Astrocyte (in vitro differentiated cells and primary cell): ENCODE results near the gene GREB1L. TPM values are rescaled to one million over a fixed set of nuclear protein-coding genes. Genes with fewer than 3 reads are reported as not detected.

Experiments
- DNase-seq: peaks from one replicate; pipeline ENCODE4 v3.0.0-alpha.2; 2010; ENCODE audit warnings: low read depth
- FAIRE-seq: peaks from 2 replicates; lab custom pipeline; 2011; peaks lifted over from hg19 to GRCh38; lab: Jason Lieb, UNC
- H2AFZ ChIP-seq: 2 replicates; pipeline ENCODE4 v1.6.0; 2012; ENCODE audit warnings: low read depth, low read length, inconsistent platforms
- H3K27ac ChIP-seq: 2 replicates; pipeline ENCODE4 v1.5.1; 2011; ENCODE audit warnings: low read depth, low read length, inconsistent platforms
- H3K27me3 ChIP-seq: 2 replicates; pipeline ENCODE4 v1.6.0; 2011; ENCODE audit warnings: low read length, inconsistent platforms; ENCODE audit not compliant: insufficient read depth
- H3K36me3 ChIP-seq: 2 replicates; pipeline ENCODE4 v1.5.1; 2011; ENCODE audit warnings: low read length, inconsistent platforms; ENCODE audit not compliant: insufficient read depth
- H3K4me1 ChIP-seq: 2 replicates; pipeline ENCODE4 v1.5.1; 2011; ENCODE audit warnings: low read length, inconsistent platforms; ENCODE audit not compliant: insufficient read depth
- H3K4me2 ChIP-seq: 2 replicates; pipeline ENCODE4 v1.6.0; 2012; ENCODE audit warnings: low read length, inconsistent platforms
- H3K4me3 ChIP-seq: 2 replicates; pipeline ENCODE4 v1.5.1; 2011; ENCODE audit warnings: low read depth, mild to moderate bottlenecking, low read length, inconsistent platforms; ENCODE audit not compliant: insufficient read depth
- H3K79me2 ChIP-seq: 2 replicates; pipeline ENCODE4 v1.6.0; 2012; ENCODE audit warnings: mild to moderate bottlenecking, low read length, inconsistent platforms; ENCODE audit not compliant: insufficient read depth
- H3K9ac ChIP-seq: 2 replicates; pipeline ENCODE4 v1.6.0; 2012; ENCODE audit warnings: mild to moderate bottlenecking, low read length, inconsistent platforms
- H3K9me3 ChIP-seq: 2 replicates; pipeline ENCODE4 v1.5.1; 2012; ENCODE audit warnings: low read depth, mild to moderate bottlenecking, low read length, inconsistent platforms; ENCODE audit not compliant: insufficient read depth
- H4K20me1 ChIP-seq: 2 replicates; pipeline ENCODE4 v1.6.0; 2012; ENCODE audit warnings: low read length, inconsistent platforms; ENCODE audit not compliant: insufficient read depth
- H3K27ac Mint-ChIP-seq: one replicate; pipeline ENCODE4 v1.8.0; 2021; ENCODE audit warnings: mild to moderate bottlenecking, mixed read lengths; ENCODE audit not compliant: unreplicated experiment
- H3K27me3 Mint-ChIP-seq: one replicate; pipeline ENCODE4 v1.8.0; 2021; ENCODE audit warnings: low read depth, mixed read lengths; ENCODE audit not compliant: unreplicated experiment
- H3K36me3 Mint-ChIP-seq: one replicate; pipeline ENCODE4 v1.8.0; 2021; ENCODE audit warnings: low read depth, mixed read lengths; ENCODE audit not compliant: unreplicated experiment
- H3K4me1 Mint-ChIP-seq: one replicate; pipeline ENCODE4 v1.8.0; 2021; ENCODE audit warnings: low read depth, mixed read lengths; ENCODE audit not compliant: unreplicated experiment
- H3K4me3 Mint-ChIP-seq: one replicate; pipeline ENCODE4 v1.8.0; 2021; ENCODE audit warnings: mild to moderate bottlenecking, moderate library complexity, mixed read lengths; ENCODE audit not compliant: unreplicated experiment
- H3K9me3 Mint-ChIP-seq: one replicate; pipeline ENCODE4 v1.8.0; 2021; ENCODE audit warnings: mild to moderate bottlenecking, mixed read lengths; ENCODE audit not compliant: unreplicated experiment
- EZH2 ChIP-seq: IDR thresholded peaks from 2 replicates; pipeline ENCODE4 v1.6.1; 2012; ENCODE audit warnings: mild to moderate bottlenecking, low read length, inconsistent platforms; ENCODE audit not compliant: insufficient read depth
- total RNA-seq: library from RNA; stranded (reverse); gene quantifications from 2 replicates; pipeline ENCODE4 v1.2.1, GENCODE V29; 2021
- TF ChIP-seq, protein P1 (sequence below): IDR thresholded peaks from 2 replicates; pipeline ENCODE4 v1.5.1; 2011; ENCODE audit warnings: low read depth, mild to moderate bottlenecking, inconsistent platforms, low read length, moderate library complexity; ENCODE audit not compliant: insufficient read depth

GREB1L gene
- total RNA-seq, 1 donor from 2014 or later: 16.2 TPM

GRCh38 chr18:21194871-21195771 is 46.9 kb upstream of the GREB1L start:
- Histone ChIP-seq H3K4me3 (no peak overlapping the region), H3K79me2 (no peaks in the 10 kb centered on the region), H3K27ac (no peak overlapping the region), H3K4me1 (peaks cover 6% of the 10 kb centered on the region), H3K4me2 (peak overlapping the region; percentile 32), H3K9ac (no peak overlapping the region), H3K36me3 (no peaks in the 10 kb centered on the region), H3K9me3 (no peaks in the 10 kb centered on the region), H2AFZ (peak overlapping the region; percentile 6), H4K20me1 (no peaks in the 10 kb centered on the region), H3K27me3 (no peaks in the 10 kb centered on the region)
- DNase-seq: peak; percentile 36
- Mint-ChIP-seq H3K27ac (no peak overlapping the region), H3K27me3 (no peaks in the 10 kb centered on the region), H3K36me3 (no peaks in the 10 kb centered on the region), H3K9me3 (no peaks in the 10 kb centered on the region), H3K4me3 (no peak overlapping the region), H3K4me1 (no peaks in the 10 kb centered on the region)
- peak; percentile 86 for FAIRE-seq
- TF ChIP-seq, protein P1, sequence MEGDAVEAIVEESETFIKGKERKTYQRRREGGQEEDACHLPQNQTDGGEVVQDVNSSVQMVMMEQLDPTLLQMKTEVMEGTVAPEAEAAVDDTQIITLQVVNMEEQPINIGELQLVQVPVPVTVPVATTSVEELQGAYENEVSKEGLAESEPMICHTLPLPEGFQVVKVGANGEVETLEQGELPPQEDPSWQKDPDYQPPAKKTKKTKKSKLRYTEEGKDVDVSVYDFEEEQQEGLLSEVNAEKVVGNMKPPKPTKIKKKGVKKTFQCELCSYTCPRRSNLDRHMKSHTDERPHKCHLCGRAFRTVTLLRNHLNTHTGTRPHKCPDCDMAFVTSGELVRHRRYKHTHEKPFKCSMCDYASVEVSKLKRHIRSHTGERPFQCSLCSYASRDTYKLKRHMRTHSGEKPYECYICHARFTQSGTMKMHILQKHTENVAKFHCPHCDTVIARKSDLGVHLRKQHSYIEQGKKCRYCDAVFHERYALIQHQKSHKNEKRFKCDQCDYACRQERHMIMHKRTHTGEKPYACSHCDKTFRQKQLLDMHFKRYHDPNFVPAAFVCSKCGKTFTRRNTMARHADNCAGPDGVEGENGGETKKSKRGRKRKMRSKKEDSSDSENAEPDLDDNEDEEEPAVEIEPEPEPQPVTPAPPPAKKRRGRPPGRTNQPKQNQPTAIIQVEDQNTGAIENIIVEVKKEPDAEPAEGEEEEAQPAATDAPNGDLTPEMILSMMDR: peak; percentile 75
- no peak for TF ChIP-seq EZH2

- TF ChIP-seq, protein P1: no peak
- no peak for TF ChIP-seq EZH2
- no peaks in the 10 kb centered on the region for H3K9me3 Mint-ChIP-seq
These were observed 45.6 kb upstream of the GREB1L start for GRCh38 chr18:21196426-21196825.

DNA sequence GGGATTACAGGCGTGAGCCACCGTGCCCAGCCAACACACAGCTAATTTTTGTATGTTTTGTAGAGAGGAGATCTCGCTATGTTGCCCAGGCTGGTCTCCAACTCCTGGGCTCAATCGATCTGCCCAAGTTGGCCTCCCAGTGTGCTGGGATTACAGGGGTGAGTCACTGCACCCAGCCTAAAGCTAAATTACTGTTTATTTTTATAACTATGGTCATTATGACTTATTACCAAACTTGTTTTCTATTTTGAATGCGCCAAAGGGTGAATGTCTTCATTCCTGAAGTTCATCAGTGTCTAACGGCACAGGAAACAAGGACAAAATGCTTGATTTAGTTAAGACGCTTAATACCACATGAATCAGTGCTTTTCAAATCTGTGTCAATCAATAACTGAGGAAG is 38.9 kb upstream of the GREB1L start:
- no peak overlapping the region for H3K9ac ChIP-seq
- H3K9me3 Mint-ChIP-seq: no peaks in the 10 kb centered on the region
- H3K27me3 Mint-ChIP-seq: no peaks in the 10 kb centered on the region
- no peak for DNase-seq
- no peaks in the 10 kb centered on the region for H3K27me3 ChIP-seq
- no peaks in the 10 kb centered on the region for H4K20me1 ChIP-seq
- H3K79me2 ChIP-seq: no peaks in the 10 kb centered on the region
- no peaks in the 10 kb centered on the region for H3K9me3 ChIP-seq
- H3K4me1 Mint-ChIP-seq: no peaks in the 10 kb centered on the region
- no peak for TF ChIP-seq EZH2
- TF ChIP-seq, protein P1: no peak
- FAIRE-seq: no peak
- H3K4me1 ChIP-seq: no peaks in the 10 kb centered on the region
- H3K27ac Mint-ChIP-seq: no peak overlapping the region
- H3K36me3 ChIP-seq: no peaks in the 10 kb centered on the region
- H3K27ac ChIP-seq: no peak overlapping the region
- H3K4me3 Mint-ChIP-seq: no peak overlapping the region
- H3K36me3 Mint-ChIP-seq: no peaks in the 10 kb centered on the region
- H3K4me2 ChIP-seq: no peak overlapping the region
- H2AFZ ChIP-seq: no peak overlapping the region
- no peak overlapping the region for H3K4me3 ChIP-seq

More at GRCh38 chr18:21196426-21196825, 45.6 kb upstream of the GREB1L start:
- no peaks in the 10 kb centered on the region for H3K27me3 Mint-ChIP-seq
- H3K36me3 Mint-ChIP-seq: no peaks in the 10 kb centered on the region
- DNase-seq (no peak), FAIRE-seq (no peak)
- no peak overlapping the region for H2AFZ ChIP-seq
- H3K9ac ChIP-seq: no peak overlapping the region
- no peaks in the 10 kb centered on the region for H3K9me3 ChIP-seq
- no peak overlapping the region for H3K4me3 ChIP-seq
- H3K36me3 ChIP-seq: no peaks in the 10 kb centered on the region
- H3K27ac Mint-ChIP-seq: no peak overlapping the region
- H3K4me1 Mint-ChIP-seq: no peaks in the 10 kb centered on the region
- H3K4me3 Mint-ChIP-seq: no peak overlapping the region
- no peaks in the 10 kb centered on the region for H3K79me2 ChIP-seq
- H4K20me1 ChIP-seq: no peaks in the 10 kb centered on the region
- peaks cover 6% of the 10 kb centered on the region for H3K4me1 ChIP-seq
- H3K4me2 ChIP-seq: no peak overlapping the region
- H3K27me3 ChIP-seq: no peaks in the 10 kb centered on the region
- no peak overlapping the region for H3K27ac ChIP-seq
